ENCODE measurements around the gene ZBTB7B.

ZBTB7B gene

DNA sequence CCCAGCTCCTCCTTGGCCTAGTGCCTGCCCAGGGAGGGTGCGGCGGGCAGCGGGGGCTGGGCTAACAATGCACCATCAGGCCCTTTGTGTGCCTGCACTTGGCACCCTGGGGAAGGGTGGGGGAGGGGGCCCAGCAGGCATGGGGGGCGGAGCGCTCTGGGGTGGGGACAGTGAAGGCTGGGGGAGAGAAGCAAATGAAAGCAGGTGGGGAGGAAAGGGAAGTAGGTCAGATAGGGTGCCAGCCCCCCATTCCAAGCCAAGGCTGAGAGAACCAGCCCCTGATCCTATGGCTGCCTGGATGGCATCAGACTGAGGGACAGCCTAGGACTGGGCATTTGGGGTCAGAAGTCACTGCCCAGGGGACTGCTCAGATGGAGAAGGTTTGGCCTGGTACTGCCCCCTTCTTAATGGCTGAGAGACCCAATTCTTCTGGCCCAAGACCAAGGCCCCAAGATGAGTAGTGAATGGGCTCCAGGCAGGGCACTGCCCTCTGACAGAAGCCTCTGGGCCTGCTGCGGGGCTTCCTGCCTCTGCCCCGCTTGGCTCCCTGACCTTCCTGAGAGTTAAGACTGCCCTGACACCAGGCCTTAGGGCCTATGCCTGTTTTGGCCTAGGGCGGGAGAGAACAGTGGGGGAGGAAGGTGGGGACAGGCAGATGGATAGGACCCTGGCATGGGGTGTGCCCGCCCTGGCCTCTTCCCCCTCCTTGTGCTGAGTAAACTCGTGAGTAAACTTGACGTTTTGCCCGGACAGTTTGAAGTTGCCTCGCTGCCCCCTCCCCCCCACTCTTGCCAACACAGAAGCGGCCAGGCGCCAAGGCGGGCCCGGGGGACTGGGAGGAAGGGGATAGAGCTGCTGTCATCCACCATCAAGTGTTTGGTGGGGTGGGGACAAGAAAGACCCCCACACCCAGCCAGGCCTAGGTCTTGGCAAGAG is 2.7 kb downstream of the ZBTB7B start:
- DNase-seq = no peak

DNA sequence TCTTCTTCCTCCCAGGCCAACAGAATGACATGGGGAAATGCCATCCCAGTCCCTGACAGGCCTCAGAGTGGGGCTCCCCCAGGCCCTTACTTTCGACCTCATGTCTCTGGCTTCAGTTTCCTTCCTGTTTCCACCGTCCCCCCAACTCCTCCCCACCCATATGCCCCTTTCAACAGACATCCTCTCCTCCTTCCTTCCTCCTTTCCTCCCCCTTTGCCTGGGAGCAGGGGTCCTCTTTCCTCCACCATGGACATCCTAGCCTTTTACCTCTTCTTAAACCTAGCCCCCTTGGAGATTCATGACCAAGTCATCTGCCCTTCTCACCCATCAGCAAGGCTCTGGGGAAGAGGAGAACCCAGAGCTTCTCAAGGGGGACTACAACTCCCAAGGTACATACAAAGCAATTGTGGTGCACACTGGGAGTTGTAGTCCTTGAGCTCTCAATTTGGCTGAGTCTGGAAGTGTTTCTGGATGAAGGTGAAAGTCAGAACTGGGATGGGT is 4.0 kb downstream of the ZBTB7B start:
- DNase-seq = peak; percentile 82

DNA sequence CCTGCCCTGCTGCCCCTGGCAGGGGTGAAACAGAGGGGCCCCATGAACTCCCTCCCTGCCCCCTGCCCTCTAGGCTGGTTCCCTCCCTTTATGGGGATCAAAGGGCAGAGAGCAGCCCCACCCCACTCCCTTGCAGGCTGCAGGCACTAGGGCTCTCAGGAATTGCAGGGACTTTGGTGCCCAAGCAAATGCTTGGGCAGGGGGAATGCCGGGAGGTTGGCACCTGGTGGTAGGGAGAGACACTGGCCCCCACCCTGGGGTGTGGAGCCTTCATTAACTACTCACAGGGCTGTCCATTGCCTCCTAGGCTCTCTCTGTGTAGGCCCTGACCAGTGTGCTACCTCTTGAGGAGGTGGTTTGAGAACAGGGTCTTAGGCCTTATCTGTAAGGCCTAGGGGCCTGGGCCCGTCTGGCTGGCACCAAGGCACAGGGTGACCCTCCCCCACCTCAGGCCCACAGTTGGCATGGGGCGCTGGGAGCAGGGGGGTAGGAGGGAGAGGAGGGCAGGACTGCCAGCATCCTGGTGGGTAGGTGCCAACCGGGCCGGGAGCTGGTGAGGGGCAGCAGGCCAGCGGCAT is 4.7 kb downstream of the ZBTB7B start:
- no peak for DNase-seq

DNA sequence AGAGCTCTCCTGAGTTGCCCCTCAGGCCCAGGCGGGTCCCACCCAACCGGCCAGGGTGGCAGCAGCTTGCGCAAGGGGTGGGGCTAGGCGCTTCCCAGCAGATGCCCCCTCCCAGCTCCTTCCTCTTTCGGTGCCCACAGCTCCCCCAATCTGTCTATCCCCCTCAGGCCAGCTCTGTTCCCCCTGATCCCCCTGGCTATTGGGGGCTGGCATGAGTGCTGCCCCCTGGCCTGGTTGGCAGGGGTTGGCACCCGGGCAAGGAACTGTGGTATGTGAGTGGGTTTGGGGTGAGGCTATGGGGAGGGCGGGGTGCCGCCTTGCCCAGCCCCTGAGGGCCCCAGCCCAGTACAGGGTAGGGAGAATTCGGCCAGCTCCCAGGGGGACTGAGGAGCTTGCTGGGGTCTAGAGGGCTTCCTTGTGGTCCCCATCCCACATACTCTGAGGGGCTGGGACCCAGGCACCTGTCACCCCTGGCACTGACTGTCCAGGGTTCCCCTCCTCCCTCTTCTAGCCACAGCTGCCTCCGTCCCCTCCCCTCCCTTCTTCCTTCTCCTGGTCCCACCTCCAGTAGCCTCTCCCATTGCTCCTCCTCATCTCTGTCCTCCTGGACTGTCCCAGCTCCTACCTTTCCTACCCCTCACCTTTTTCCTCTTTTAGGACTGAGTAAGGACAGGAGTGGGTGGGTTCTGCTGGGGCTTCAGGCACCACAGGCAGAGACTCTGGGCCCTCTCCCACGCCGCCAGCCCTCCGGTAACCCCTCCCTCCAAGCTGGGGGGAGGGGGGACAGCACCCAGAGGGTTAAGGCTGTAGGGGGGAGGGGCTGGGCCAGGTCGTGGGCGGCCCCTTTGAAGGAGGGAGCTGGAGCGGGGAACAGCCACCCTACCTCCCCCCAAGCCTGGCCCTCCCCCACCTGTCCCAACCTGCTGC is 5.7 kb downstream of the ZBTB7B start:
- peak; percentile 69 for DNase-seq

DNA sequence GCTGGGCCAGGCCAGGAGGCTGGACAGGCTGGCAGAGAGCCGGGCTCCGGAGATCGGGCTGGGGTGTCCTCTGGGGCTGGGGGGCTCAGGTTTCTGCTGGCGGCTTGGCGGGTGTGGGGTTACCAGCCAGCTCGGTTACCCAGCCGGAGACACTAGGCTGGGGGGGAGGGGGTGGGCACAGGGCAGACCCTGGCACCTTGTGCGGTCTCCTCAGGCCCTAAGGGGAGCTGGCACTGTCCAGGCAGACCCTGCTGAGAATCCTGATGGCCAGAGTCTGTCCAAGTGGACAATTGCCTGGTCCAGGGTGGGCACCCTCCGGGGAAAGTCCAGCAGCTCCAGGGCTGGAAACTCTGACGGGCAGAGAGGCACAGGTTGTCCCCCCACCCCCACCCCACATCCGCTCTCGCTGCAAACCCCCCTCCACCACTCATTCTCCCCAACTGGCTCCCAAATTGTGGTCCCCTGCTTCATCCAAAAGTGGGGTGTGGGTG is 6.7 kb downstream of the ZBTB7B start:
- DNase-seq = no peak

DNA sequence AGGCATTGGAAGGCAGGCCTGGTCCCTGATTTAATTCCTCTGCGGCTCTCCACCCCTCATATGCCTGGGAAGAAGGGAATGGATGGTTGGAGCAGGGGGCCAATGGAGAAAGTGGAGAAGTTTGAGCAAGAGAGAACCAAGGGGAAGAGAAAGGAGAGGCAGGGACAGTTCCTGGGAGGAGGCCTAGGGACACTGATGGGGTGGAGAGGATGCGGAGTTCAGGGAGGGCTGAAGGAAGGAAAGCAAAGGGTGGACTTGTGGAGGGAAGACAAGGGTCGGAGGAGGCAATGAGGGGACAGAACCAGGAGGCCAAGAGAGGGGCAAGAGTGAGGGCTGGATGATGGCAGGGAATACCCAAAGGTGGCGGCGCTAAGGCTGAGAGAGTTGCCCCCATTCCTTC is 7.1 kb downstream of the ZBTB7B start:
- DNase-seq = no peak

DNA sequence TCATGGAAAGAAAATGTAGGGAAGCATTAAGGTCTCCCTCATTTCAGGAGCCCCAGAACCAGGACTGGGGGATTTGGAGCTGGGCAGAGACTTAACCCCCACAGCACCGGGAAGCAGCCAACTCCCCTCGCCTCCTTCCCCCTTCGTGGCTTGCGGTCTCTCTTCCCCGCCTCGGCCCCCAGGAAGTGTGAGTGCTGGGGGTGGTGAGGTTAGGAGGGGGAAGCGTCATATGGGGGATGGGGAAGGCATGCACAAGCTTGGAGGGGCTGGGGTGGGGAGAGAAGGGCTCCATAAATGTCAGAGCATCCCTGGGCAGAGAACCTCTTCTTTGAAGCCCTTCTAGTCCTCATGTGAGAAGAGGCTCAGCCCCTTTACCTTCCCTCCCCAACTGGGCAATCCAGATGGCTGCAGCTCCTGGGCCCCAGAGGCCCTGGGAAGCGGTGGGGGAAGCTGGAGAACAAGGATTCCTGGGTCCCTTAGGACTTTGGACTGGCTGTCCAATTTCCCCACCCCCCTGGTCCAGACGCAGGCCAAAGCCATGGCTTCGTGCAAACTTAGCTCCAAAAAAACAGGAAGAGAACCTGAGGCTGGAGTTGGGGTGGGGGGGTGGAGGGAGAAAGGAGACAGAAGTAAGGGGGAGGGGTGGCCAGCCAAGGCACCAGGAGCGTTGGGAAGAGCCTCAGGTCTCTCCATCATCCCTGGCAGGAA is 7.8 kb downstream of the ZBTB7B start:
- peak; percentile 65 for DNase-seq

DNA sequence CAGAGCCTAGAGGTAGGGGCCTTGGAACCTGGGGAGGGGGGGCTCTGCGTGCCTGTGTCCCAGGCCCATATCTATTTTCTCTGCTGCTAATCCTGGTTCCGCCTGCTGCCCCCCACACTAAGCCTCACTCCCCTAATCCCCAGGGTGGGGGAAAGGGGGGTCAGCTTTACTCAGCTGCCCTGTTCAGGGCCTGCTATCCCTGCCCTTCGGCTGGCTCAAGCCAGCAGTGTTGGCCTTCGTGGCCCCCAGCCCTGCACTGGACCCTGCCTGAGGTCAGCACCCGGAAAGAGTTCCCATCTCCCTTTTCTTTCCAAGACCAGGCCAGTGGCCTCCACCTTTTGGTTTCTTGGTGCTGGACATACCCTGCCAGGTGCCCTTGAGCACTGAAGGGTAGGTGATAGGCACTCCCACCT is 8.4 kb downstream of the ZBTB7B start:
- no peak for DNase-seq

DNA sequence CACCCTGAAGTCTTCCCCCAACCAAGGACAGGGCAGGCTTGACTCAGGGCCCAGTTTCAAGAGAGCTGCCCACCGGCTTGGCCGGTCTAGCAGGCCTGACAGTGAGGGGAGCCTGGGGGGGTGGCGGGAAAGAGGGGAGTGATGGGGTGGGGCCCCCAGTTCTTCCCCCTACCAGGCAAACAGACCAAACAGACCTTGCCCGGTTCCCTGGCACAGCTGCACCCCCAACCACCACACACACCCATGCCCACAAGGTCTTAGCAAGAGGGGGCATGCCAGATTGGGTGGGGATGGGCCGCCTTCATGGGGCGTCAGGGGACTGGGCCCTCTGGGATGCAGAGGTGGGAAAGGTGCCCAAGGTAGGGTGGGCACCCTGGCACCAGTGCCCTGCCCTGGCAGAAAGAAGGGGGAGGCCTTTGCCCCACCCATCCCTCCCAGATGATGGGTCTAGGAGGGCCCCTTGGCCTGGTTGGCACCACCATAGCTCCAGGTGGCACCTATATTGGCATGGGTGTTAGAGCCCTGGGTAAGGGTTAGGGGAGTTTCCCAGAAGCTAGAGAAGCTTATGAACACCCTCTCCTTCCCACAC is 8.9 kb downstream of the ZBTB7B start:
- no peak for DNase-seq

DNA sequence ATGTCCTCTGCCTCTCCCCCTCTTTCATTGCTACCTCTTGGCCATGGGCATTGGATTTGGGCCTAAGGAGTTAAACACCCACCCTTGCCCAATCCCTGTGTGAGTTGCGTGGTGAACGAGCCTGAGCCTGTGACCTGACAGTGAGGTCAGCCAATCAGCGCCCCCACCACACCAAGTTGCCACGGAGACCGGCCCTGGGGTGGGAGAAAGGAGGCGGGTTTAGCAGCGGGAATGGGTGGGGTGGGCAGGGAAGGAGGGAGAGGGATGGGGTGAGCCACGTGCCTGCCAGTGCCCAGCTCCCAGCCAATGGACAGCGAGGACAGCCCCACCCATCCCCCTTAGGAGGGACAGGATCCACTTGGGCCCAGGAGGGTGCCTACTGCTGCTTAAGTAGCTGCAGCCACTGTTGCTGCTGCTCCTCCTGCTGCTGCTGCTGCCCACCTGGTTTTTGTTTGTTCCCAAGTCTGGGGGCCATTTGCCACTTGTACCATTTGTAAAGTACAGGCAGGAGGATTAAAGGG is 9.5 kb downstream of the ZBTB7B start:
- DNase-seq = peak; percentile 72

DNA sequence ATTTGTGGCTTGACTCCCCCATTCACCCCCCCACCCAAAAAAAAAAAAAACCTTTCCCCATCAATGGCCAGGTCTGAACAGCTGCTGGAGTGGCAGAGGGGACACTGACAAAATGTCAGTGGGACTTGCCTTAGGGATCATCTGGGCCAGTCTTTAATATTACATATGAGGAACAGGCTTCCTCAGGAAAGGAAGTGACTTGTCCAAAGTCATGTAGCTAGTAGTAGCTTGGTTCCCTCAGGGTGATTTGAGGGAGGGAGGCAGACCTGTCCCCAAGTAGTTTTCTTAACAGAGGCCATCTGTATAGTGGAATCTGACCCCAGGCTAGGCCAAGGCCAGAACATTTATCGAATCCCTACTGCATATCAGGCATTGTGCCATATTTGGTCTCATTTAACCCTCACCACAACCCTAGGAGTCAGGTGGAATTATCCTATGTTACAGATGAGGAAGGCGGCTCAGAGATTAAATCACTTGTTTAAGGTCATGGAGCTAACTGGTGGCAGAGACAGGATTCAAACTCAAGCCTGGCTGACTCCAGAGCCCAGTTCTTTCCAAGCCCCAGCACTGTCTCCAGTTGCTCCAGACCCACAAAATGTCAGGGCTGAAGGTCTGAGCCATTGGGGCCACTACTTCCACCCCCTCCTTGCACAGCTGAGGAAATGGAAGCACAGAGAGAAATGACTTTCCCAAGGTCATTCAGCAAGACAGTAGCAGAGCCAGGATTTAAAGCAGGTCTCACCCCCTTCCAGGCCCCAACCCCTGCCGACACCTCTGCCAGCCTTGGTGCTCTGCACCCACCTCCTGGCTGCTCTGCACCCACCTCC is 10.4 kb downstream of the ZBTB7B start:
- DNase-seq = peak; percentile 16

DNA sequence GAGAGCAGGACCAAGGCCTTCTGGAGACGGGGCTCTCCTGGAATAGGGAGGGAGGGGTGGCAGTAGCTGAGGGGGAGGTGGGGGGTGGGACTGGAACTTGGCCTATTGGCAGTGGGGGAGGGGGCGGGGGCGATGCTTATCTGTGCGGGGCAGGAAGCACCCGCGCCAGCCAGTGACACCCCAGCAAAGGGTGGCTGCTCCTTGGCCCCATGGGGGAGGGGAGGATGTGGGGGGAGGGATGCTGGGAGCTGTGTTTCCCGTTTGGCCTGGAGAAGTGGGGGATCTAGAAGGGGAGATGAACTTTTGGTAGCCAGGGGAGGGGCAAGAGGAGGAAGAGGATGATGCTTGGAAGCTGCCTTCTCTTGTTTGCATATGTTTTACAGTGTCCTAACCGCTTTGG is 11.0 kb downstream of the ZBTB7B start:
- no peak for DNase-seq

DNA sequence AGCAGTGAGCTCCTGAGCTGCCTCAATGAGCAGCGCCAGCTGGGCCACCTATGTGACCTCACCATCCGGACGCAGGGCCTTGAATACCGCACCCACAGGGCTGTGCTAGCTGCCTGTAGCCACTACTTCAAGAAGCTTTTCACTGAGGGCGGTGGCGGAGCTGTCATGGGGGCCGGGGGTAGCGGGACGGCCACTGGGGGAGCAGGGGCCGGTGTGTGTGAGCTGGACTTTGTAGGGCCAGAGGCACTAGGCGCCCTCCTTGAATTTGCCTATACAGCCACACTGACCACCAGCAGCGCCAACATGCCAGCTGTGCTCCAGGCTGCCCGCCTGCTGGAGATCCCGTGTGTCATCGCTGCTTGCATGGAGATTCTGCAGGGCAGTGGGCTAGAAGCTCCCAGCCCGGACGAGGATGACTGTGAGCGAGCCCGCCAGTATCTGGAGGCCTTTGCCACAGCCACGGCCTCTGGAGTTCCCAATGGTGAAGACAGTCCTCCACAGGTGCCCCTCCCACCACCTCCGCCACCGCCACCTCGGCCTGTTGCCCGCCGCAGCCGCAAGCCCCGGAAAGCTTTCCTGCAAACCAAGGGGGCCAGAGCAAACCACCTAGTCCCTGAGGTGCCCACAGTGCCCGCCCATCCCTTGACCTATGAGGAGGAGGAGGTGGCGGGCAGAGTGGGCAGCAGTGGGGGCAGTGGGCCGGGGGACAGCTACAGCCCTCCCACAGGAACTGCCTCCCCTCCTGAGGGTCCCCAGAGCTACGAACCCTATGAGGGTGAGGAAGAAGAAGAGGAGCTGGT is 12.3 kb downstream of the ZBTB7B start:
- DNase-seq = no peak

DNA sequence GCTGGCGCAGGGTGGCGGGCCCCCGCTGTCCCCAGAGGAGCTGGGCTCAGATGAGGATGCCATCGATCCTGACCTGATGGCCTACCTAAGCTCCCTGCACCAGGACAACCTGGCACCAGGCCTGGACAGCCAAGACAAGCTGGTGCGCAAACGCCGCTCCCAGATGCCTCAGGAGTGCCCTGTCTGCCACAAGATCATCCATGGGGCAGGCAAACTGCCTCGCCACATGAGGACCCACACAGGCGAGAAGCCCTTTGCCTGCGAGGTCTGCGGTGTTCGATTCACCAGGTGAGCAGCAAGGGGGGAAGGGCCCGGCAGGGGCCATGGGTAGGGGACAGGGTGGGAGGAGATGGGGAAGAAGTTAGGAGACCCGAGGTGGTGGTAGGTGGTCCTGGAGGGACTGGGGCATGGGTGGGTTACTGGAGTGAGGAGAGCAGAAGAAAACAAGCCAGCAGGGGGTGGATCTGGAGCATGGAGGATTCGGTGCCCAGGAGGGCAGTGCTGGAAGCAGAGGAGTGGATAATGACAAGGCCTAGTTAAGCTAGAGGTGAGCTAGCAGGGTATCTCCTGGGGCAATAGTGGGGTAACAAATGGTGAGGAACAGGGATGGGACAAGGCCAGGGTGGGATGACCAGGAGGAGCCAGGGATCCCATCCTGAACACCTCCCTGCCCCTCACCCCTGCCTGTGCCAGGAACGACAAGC is 13.1 kb downstream of the ZBTB7B start:
- no peak for DNase-seq

DNA sequence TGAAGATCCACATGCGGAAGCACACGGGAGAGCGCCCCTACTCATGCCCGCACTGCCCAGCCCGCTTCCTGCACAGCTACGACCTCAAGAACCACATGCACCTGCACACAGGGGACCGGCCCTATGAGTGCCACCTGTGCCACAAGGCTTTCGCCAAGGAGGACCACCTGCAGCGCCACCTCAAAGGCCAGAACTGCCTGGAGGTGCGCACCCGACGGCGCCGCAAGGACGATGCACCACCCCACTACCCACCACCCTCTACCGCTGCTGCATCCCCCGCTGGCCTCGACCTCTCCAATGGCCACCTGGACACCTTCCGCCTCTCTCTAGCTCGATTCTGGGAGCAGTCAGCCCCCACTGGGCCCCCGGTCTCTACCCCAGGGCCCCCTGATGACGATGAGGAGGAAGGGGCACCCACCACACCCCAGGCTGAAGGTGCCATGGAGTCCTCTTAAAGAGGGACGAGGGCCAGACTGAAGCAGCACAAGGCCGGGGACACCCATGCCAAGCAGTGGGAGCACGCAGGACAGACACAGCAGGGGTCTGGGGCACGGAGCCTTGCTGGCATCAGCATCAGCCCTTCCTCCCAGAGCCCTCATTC is 13.7 kb downstream of the ZBTB7B start:
- DNase-seq = no peak

DNA sequence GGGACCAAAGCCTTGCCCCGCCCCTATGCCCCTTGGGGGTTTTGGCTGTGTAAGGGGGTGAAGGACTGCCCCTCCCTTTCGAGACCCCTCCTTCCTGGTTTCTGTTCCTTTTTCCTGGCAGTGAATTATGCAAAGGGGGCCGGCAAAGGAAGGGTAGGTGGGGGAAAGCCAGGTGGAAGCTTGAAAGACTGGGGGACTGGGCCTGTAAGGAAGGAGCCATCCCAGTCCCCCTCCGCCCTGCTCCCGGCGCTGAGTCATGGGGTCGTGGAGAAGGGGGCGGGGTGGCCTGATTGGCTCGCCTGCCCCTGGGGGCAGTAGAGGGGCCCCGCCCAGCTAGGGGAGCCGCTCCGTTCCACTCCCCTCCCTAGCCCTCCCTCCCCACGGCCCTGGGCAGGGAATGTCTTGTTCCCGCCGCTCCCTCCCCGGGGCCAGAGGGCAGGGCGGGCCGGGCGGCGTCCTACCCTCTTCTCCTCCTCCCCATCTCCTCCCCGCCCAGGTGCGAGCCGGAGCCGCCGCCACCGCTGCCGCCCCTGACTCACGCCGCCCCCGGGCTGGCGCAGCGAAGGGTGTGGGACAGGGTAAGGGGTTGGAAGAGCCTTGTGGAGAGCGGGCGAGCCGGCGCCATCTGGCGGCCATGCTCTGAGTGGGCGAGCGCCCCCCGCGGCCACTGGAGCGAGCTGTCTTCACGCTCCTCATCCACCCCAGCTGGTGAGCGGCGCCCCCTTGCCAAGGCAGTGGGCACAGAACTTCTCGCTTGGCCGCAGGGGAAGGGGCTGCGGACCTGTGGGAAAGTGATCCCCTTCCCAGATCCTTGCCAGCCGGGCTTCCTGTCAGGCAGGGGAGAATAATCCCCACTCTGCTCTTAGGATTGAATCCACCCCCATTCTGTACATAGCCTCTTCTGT is 14.7 kb downstream of the ZBTB7B start:
- peak; percentile 70 for DNase-seq

DNA sequence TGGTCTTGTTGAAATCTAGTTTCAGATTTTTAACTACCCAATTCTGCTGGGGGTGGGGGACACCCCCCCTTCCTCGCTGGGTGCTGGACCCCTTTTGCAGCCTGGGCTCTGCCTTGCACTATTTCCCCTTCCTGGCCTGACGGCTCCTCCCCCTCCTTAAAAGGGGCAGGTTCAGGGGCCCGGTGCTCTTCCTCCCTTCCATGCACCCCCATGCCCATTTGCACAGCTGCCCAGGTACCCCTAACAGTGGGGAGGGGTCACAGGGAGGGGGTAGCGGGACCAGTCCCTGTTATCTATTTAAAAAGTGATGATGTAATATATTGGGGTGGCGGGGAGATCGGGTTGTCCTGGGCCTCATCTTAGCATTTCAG is 15.3 kb downstream of the ZBTB7B start:
- no peak for DNase-seq

All from MV-4-11 (cell line).